ENCODE measurements around the gene TBCCD1.
"Not testable (repeated sequence)": the region's sequence is repeated elsewhere in the genome, so short reads cannot be mapped to it uniquely, and the experiment has no call there.

TBCCD1 gene

DNA sequence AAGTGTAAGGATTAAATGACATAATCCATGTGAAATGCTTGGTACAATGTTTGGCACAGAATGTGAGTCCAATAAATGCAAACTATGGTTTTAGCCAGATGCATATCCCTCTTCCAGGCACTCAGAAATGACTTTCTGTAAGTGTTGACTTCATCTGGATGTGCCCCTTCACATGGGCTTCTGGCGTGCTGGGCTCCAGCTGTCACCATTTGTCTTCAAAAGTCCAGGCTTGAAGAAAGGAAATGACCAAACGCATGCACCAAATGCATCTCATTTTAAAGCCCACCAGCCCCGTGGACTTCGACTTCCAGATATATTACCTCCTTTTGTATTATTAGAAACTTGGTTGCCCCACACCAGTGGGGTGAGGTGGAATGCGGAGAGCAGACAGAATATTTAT, 46.7 kb downstream of the TBCCD1 start:
- DNase-seq (ENCODE audit: low read depth in 3 of 3) = no peak

- peak in 2 of 3 experiments; percentile 35 to 58 for DNase-seq (ENCODE audit: low read depth in 3 of 3)
Measured at GRCh38 chr3:186519021-186519658, 48.0 kb downstream of the TBCCD1 start.

GRCh38 chr3:186517218-186517617, 49.9 kb downstream of the TBCCD1 start:
- DNase-seq (ENCODE audit: low read depth in 3 of 3) = no peak

DNA sequence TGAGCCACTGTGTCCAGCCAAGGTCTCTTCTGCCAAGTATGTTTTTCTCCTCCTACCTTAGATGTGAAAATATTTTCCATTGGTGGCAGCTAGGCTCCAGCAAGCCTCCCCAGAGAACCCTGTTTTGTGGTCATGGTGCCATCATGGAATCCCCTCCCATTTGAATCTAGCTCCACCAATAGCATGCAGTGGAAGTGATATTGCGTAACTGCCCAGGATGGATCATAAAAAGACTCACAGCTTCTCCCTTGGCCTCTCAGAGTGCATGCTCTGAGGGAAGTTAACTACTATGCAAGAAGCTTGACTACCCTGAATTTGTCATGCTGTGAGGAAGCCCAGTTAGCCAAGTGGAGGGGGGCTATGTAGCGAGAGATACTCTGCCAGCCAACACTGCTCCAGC, 50.5 kb downstream of the TBCCD1 start:
- DNase-seq (ENCODE audit: low read depth in 3 of 3) = no peak

DNA sequence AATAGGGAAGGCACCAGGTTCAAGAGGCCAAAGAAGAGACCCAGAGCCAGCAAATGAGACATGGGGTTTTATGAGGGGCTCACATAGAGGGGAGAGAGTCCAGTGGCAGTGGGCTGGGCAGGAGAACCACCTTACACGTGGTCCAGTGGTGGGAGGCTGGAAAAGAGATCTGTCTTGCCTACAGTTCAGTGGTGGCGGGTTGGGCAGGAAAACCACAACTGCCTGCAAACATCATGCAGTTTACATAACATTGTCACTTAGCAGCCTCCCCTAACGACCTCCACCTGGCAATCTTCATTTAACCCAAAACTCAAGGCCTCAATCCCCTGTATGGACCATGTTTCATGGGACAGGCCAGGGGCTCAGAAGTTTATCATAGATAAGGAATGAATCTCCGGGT, 52.0 kb downstream of the TBCCD1 start:
- no peak for DNase-seq (ENCODE audit: low read depth in 3 of 3)

DNA sequence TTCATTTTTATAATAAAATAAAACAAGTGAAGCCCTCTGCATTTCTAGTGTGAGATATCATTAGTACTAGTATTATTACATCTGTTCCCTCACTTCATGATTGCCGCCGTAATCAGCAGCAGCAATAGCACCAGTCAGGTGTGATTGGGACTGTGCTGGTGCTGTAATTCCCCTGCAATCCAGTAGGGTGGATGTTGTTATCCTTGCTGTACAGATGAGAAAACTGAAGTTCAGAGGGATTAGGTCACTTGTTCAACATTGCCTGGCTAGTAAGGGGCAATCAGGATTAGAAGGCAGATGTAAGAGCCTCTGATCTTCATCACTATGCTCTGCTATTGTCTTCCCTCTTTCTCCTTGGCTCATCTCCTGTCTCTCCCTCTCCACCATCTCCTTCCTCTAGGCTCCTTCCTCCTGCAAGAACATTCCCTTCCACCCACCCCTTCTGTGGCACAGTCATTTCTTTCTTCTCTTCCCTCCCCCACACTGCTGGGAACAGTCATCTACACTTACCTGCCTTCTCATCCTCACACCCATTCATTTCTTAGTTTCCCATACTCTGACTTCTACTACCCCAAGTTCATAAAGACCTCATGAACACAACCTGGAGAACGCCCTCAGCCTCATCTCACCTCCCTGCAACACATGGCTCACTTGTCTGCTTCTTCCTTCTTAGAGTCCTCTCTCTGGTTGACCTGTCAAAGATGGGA, 52.7 kb downstream of the TBCCD1 start:
- DNase-seq (ENCODE audit: low read depth in 3 of 3) = no peak

DNA sequence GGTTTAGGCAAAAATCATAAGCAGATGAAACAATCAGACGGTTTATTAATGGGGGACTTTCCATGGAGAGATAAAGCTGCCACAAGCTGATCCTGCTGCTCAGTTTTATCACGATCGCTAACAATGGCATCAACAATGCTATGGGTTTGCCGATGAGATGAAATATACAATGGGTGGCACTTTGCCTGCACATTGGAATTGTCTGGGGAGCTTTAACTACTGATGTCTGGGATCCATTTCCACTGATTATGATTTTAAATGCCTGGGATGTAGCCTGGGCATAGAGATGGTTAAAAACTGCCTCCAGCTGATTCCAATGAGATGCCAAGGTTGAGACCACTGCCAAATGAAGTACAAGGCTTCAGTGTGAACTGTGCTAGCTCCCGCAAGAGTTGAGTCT, 53.8 kb downstream of the TBCCD1 start:
- no peak for DNase-seq (ENCODE audit: low read depth in 3 of 3)

- DNase-seq (ENCODE audit: low read depth in 3 of 3) = no peak
Measured at GRCh38 chr3:186512570-186513302, 54.4 kb downstream of the TBCCD1 start.

DNA sequence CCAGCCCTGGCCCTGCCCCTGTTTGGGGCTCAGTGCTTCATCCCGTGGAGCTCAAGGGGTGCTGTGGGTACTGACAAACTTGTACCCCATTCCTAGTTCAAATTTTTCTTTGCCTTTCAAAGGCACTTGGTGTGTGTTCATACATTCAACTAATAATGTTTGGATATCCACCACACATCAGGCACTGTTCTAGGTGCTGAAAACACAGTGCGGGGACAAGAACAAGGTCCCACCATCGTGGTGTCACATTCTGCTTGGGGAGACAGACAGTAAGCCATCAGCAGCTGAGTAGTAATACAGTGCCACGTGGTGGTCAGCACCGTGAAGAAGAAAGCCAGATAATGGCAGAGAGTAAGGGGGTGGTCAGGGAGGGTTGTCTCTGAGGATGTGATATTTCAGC, 55.4 kb downstream of the TBCCD1 start:
- no peak for DNase-seq (ENCODE audit: low read depth in 3 of 3)

DNA sequence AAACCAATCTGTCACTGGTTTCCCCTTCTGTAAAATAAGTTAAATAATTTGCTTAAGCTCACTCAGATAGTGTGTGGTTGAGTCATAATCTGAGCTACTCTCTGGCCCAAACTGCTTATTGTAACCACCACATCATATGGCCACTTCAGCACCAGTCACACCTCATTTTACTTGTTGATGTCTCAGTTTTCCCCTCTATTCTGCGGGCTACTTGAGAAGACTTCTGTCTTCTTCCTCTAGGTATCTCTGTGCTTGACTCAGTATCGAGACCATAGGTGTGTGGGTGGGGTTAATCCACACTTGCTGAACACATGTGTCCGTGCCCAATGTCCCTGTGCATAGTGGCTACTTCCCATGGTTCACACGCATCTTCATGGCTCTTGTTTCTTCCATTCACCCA, 55.9 kb downstream of the TBCCD1 start:
- DNase-seq (ENCODE audit: low read depth in 3 of 3) = no peak

GRCh38 chr3:186510374-186511079, 56.6 kb downstream of the TBCCD1 start:
- DNase-seq (ENCODE audit: low read depth in 3 of 3) = no peak

- DNase-seq (ENCODE audit: low read depth in 3 of 3) = no peak
Measured at GRCh38 chr3:186509423-186509822, 57.7 kb downstream of the TBCCD1 start.

GRCh38 chr3:186506857-186507256, 60.3 kb downstream of the TBCCD1 start:
- peak in 1 of 3 experiments; percentile 32 for DNase-seq (ENCODE audit: low read depth in 3 of 3)

DNA sequence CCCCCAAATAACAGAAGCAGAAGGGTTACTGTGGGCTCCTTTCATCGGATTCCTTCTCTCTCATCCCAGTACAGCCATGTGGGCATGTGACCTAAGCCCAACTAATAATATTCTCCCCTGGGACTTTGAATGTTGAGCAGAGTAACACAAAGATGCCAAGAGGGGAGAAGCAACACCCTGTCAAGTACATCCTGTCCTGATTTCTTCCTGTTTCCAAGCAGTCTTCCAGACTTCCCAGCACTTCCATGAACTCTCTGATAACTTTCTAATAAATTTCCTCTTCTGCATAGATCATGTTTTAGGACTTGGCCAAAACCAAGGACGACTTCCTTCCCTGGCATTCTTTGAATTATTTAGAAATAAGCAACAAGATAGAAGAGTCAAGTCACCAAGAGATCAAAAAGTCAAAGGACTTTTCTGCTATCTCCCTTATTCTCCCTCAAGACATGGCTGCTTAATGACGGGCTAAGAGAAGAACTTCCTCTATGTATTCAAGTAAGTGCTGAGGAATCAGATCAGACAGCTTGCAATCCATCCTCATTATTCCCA, 60.9 kb downstream of the TBCCD1 start:
- DNase-seq (ENCODE audit: low read depth in 3 of 3) = no peak

DNA sequence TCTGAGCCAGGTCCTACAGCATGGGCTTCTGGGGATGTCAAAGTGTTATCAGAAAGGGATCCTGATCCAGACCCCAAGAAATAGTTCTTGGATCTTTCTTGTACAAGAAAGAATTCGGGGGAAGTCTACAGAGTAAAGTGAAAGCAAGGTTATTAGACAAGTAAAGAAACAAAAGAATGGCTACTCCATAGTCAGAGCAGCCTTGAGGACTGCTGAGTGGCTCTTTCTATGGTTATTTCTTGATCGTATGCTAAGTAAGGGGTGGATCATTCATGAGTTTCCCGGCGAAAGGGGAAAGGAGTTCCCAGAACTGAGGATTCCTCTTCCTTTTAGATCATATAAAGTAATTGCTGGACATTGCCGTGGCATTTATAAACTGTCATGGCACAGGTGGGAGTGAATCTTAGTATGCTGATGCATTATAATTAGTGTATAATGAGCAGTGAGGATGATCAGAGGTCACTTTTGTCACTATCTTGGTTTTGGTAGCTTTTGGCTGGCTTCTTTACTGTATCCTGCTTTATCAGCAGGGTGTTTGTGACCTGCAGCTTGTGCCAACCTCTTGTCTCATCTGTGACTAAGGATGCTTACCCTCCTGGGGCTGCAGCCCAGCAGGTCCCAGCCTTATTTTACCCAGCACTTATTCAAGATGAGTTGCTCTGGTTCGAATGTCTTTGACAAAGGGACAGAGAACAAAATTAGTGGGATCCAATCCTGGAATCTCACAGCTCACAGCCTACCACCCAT, 64.0 kb downstream of the TBCCD1 start:
- no peak for DNase-seq (ENCODE audit: low read depth in 3 of 3)

GRCh38 chr3:186502138-186502948, 64.8 kb downstream of the TBCCD1 start:
- DNase-seq (ENCODE audit: low read depth in 3 of 3) = no peak

- DNase-seq (ENCODE audit: low read depth in 3 of 3) = not testable (repeated sequence)
Measured at GRCh38 chr3:186499949-186500348, 67.2 kb downstream of the TBCCD1 start.

DNA sequence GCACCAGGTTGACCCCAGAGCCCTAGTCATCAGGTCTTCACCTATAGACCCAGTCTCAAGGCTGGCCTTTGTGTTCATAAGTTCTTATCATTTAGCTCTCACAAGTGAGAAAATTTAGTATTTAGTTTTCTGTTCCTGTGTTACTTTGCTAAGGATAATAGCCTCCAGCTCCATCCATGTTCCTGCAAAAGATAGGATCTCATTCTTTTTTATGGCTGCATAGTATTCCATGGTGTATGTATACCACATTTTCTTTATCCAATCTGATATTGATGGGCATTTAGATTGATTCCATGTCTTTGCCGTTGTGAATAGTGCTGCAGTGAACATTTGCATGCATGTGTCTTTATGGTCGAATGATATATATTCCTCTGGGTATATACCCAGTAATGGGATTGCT, 69.1 kb downstream of the TBCCD1 start:
- DNase-seq (ENCODE audit: low read depth in 3 of 3) = not testable (repeated sequence)

GRCh38 chr3:186497608-186498007, 69.5 kb downstream of the TBCCD1 start:
- no peak for DNase-seq (ENCODE audit: low read depth in 3 of 3)

DNA sequence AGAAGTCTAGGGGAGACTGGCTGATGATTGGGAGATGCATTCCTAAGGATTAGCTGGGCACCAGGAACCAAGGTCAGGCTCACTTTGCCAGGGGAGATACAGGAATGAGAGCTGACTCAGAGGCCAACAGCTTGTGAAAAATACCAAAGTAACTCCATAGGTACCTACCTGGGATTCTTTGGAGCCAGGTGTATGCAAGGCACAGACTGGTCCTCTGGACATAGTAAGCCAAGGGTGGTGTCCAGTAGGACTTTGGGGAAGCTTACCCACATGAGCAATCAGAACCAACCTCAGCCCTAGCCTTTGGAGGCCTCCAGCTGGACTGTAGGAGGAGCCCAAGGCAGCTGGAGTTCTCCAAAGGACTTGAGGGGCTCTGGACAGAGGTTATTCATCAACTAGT, 70.5 kb downstream of the TBCCD1 start:
- DNase-seq (ENCODE audit: low read depth in 3 of 3) = no peak

All from stimulated activated CD4-positive, alpha-beta T cell treated with anti-CD3 and anti-CD28 coated beads, TNF-alpha, amount 100 ng/mL, for 24 hours (primary cell).